ENCODE measurements around the gene DLG1.

Gene DLG1

GRCh38 chr3:197238842-197239241, 59.6 kb downstream of the DLG1 start:
- in situ Hi-C loops (cut with MboI; ENCODE audit: low sequenced_read_pairs, unreplicated experiment) = no loop called here
- no peak for DNase-seq (ENCODE audit: low spot score)
- TF ChIP-seq CTCF (IDR thresholded peaks at IDR 0.05; ENCODE audit: borderline replicate concordance, control extremely low read depth, extremely low read depth, insufficient read depth, missing control alignments) = no peak

- TF ChIP-seq CTCF (IDR thresholded peaks at IDR 0.05; ENCODE audit: borderline replicate concordance, control extremely low read depth, extremely low read depth, insufficient read depth, missing control alignments) = no peak
- no peak for DNase-seq (ENCODE audit: low spot score)
- in situ Hi-C loops (cut with MboI; ENCODE audit: low sequenced_read_pairs, unreplicated experiment) = no loop called here
Observed at GRCh38 chr3:197237897-197238296, 60.5 kb downstream of the DLG1 start.

- no peak for TF ChIP-seq CTCF (IDR thresholded peaks at IDR 0.05; ENCODE audit: borderline replicate concordance, control extremely low read depth, extremely low read depth, insufficient read depth, missing control alignments)
- DNase-seq (ENCODE audit: low spot score) = no peak
- in situ Hi-C loops (cut with MboI; ENCODE audit: low sequenced_read_pairs, unreplicated experiment) = no loop called here
Observed at GRCh38 chr3:197236362-197236761, 62.0 kb downstream of the DLG1 start.

- in situ Hi-C loops (cut with MboI; ENCODE audit: low sequenced_read_pairs, unreplicated experiment) = no loop called here
- TF ChIP-seq CTCF (IDR thresholded peaks at IDR 0.05; ENCODE audit: borderline replicate concordance, control extremely low read depth, extremely low read depth, insufficient read depth, missing control alignments) = no peak
- no peak for DNase-seq (ENCODE audit: low spot score)
Observed at GRCh38 chr3:197234947-197235914, 63.2 kb downstream of the DLG1 start.

GRCh38 chr3:197231321-197231720, 67.1 kb downstream of the DLG1 start:
- no peak for TF ChIP-seq CTCF (IDR thresholded peaks at IDR 0.05; ENCODE audit: borderline replicate concordance, control extremely low read depth, extremely low read depth, insufficient read depth, missing control alignments)
- in situ Hi-C loops (cut with MboI; ENCODE audit: low sequenced_read_pairs, unreplicated experiment) = no loop called here

GRCh38 chr3:197229836-197230235, 68.6 kb downstream of the DLG1 start:
- TF ChIP-seq CTCF (IDR thresholded peaks at IDR 0.05; ENCODE audit: borderline replicate concordance, control extremely low read depth, extremely low read depth, insufficient read depth, missing control alignments) = no peak
- no peak for DNase-seq (ENCODE audit: low spot score)
- in situ Hi-C loops (cut with MboI; ENCODE audit: low sequenced_read_pairs, unreplicated experiment) = no loop called here

More at GRCh38 chr3:197231321-197231720, 67.1 kb downstream of the DLG1 start:
- DNase-seq (ENCODE audit: low spot score) = no peak

Data from GM13976 (cell line).